Heart left ventricle (tissue), 13 donors: Measurements from ENCODE around the gene SGF29.
"Not testable (repeated sequence)": the region's sequence is repeated elsewhere in the genome, so short reads cannot be mapped to it uniquely, and the experiment has no call there.

ENCODE experiments used
- CTCF ChIP-seq, 12 donors: fragments of 200-600 bp; sonication (generic) in 4 of 12; IDR thresholded peaks; one replicate each; pipeline versions ENCODE4 v1.5.0 to v1.8.0; 2018 to 2022; ENCODE audit warnings: antibody characterized with exemption in 12 of 12, mild to moderate bottlenecking in 5 of 12
- POLR2A ChIP-seq, 2 donors: fragments of 450-650 bp; IDR thresholded peaks; one replicate each; pipeline ENCODE4 v1.6.1; 2017; ENCODE audit warnings: antibody characterized with exemption in 2 of 2, mild to moderate bottlenecking in 2 of 2, moderate library complexity in 2 of 2
- donor health status: ischemic (EF 13 %, LVEDD 7.1; RV severe dilation, severe dysfunction).
- donor health status: DM: no; HTN: yes; CAD: no.
- donor health status: DM: no; HTN: no; CAD: no.
- donor health status: ischemic (EF 25% LVEDD 6.9; RV normal size, moderate dysfunction).
- donor health status: ischemic (EF 25% LVEDD 5.7; RV mildly dilated, moderate dysfunction).
- donor health status: ischemic (EF 35%, LVEDD 5.7; RV mildly dilated, moderate dysfunction).
- donor health status: nonischemic (EF 11% LVEDD 7.7; RV severe dilation, severe dysfunction).
- donor health status: DM: yes; HTN: yes; CAD: no.
- donor health status: PGD.
- donor health status: ischemic (EF 29% LVEDD 5.4; RV normal size, mild dysfunction).
- donor health status: nonischemic (EF 23%, LVEDD 6.1; RV moderate dilation, normal function).

- not testable (repeated sequence) for TF ChIP-seq CTCF, POLR2A (IDR thresholded peaks at IDR 0.05)
These were observed 12.7 kb downstream of the SGF29 start for GRCh38 chr16:28566233-28566925.
